ENCODE data around the gene EGFLAM. TPM values are rescaled to one million over a fixed set of nuclear protein-coding genes. Genes with fewer than 3 reads are reported as not detected.

The EGFLAM gene
- total and polyA plus RNA-seq, 2 experiments from 2014 or later: 0.24 to 1.9 TPM

DNA sequence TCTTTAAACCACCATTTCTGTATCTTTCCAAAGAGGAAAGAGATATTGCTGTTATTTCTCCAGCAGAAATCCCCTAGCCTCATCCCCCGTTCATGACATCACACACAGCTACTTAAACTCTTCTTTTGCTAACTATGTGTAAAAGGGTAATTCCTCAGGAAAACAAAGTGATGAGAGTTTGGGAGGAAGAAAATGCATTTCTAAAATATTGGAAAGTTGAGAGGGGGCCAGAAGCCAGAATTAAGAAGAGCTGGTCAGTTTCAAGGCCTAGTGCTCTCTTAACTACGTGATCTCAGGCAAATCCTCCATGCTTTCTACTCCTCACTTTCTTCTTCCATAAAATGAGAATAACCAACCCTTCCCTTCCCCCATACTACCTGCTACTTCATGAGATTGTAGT is 188.7 kb downstream of the EGFLAM start:
- no peak overlapping the region for H3K4me3 ChIP-seq
- no peaks in the 10 kb centered on the region for H3K36me3 ChIP-seq (ENCODE audit: insufficient read depth)
- no peaks in the 10 kb centered on the region for H3K36me3 Mint-ChIP-seq (ENCODE audit: low read depth)
- DNase-seq (ENCODE audit: low spot score): no peak
- H3K27me3 ChIP-seq (ENCODE audit: insufficient read depth): no peaks in the 10 kb centered on the region
- TF ChIP-seq CREB1 (CRISPR knock-in tag; IDR thresholded peaks at IDR 0.05; ENCODE audit: low read depth) (no peak), JUNB (IDR thresholded peaks at IDR 0.05; ENCODE audit: unreplicated experiment) (no peak), ZNF331 (CRISPR knock-in tag; IDR thresholded peaks at IDR 0.05; ENCODE audit: low read depth) (no peak), POLR2AphosphoS5 (IDR thresholded peaks at IDR 0.05; ENCODE audit: low read depth) (no peak), ZNF114 (CRISPR knock-in tag; IDR thresholded peaks at IDR 0.05) (no peak), EZH2phosphoT487 (IDR thresholded peaks at IDR 0.05; ENCODE audit: unreplicated experiment) (no peak)
- ATAC-seq: no peak
- no peaks in the 10 kb centered on the region; the same call in 2 of the 3 replicates for H3K4me1 Mint-ChIP-seq
- no peaks in the 10 kb centered on the region; the same call in 2 of the 3 replicates for H3K9me3 Mint-ChIP-seq
- H3K4me1 ChIP-seq (ENCODE audit: insufficient read depth): no peaks in the 10 kb centered on the region
- no peak overlapping the region for H3K4me2 ChIP-seq
- H3K79me2 ChIP-seq (replicated peaks; ENCODE audit: insufficient read depth): no peaks in the 10 kb centered on the region
- no peaks in the 10 kb centered on the region for H4K20me1 ChIP-seq (replicated peaks; ENCODE audit: insufficient read depth)
- no peak overlapping the region for H3K4me3 Mint-ChIP-seq
- H3K27ac ChIP-seq (ENCODE audit: low read depth): no peak overlapping the region
- peaks cover 4% of the 10 kb centered on the region for H3K27me3 Mint-ChIP-seq (ENCODE audit: insufficient read depth, low read depth, poor library complexity)
- H3K9me2 ChIP-seq (ENCODE audit: insufficient read depth): no peaks in the 10 kb centered on the region
- H3F3A ChIP-seq (replicated peaks; ENCODE audit: low read depth): no peaks in the 10 kb centered on the region
- no peak overlapping the region; the same call in 1 of the 2 replicates for H2AFZ ChIP-seq
- H3K27ac Mint-ChIP-seq: no peak overlapping the region

DNA sequence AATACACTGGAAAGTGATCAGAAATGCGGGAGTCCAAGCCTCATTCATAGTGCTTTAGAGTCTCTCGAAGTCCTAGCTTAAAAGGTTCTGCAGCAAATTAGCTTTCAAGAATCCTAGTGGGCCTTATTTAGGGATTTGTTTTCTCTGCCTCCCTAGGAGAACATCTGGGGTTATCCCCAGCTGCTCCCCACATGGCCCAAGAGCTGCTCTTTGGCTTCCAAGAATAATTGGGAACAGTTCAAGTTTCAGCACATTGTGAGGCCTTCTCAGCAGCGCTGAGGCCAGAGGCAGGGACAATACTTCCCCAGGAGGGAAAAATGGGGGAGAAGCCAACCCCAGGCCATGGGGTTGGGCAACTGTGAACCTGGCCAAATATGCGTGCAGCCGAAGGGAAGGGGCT is 189.4 kb downstream of the EGFLAM start:
- Histone ChIP-seq H3K4me3 (no peak overlapping the region), H3F3A (replicated peaks; ENCODE audit: low read depth) (no peaks in the 10 kb centered on the region), H3K9me2 (ENCODE audit: insufficient read depth) (no peaks in the 10 kb centered on the region), H2AFZ (no peak overlapping the region), H3K4me2 (no peak overlapping the region), H3K4me1 (ENCODE audit: insufficient read depth) (no peaks in the 10 kb centered on the region), H3K36me3 (ENCODE audit: insufficient read depth) (no peaks in the 10 kb centered on the region), H3K79me2 (replicated peaks; ENCODE audit: insufficient read depth) (no peaks in the 10 kb centered on the region), H4K20me1 (replicated peaks; ENCODE audit: insufficient read depth) (no peaks in the 10 kb centered on the region), H3K27me3 (ENCODE audit: insufficient read depth) (no peaks in the 10 kb centered on the region), H3K27ac (ENCODE audit: low read depth) (no peak overlapping the region)
- H3K4me1 Mint-ChIP-seq: no peaks in the 10 kb centered on the region; the same call in 2 of the 3 replicates
- H3K27me3 Mint-ChIP-seq (ENCODE audit: insufficient read depth, low read depth, poor library complexity): peaks cover 4% of the 10 kb centered on the region
- DNase-seq (ENCODE audit: low spot score) (no peak), ATAC-seq (no peak)
- H3K36me3 Mint-ChIP-seq (ENCODE audit: low read depth): no peaks in the 10 kb centered on the region
- no peaks in the 10 kb centered on the region; the same call in 2 of the 3 replicates for H3K9me3 Mint-ChIP-seq
- H3K4me3 Mint-ChIP-seq: no peak overlapping the region
- no peak overlapping the region for H3K27ac Mint-ChIP-seq
- TF ChIP-seq POLR2AphosphoS5 (IDR thresholded peaks at IDR 0.05; ENCODE audit: low read depth): no peak
- TF ChIP-seq, protein P1, sequence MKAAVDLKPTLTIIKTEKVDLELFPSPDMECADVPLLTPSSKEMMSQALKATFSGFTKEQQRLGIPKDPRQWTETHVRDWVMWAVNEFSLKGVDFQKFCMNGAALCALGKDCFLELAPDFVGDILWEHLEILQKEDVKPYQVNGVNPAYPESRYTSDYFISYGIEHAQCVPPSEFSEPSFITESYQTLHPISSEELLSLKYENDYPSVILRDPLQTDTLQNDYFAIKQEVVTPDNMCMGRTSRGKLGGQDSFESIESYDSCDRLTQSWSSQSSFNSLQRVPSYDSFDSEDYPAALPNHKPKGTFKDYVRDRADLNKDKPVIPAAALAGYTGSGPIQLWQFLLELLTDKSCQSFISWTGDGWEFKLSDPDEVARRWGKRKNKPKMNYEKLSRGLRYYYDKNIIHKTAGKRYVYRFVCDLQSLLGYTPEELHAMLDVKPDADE (IDR thresholded peaks at IDR 0.05): no peak
- TF ChIP-seq NANOG (IDR thresholded peaks at IDR 0.05; ENCODE audit: borderline replicate concordance): no peak
- no peak for TF ChIP-seq ZNF331 (CRISPR knock-in tag; IDR thresholded peaks at IDR 0.05; ENCODE audit: low read depth)
- TF ChIP-seq, protein P2, sequence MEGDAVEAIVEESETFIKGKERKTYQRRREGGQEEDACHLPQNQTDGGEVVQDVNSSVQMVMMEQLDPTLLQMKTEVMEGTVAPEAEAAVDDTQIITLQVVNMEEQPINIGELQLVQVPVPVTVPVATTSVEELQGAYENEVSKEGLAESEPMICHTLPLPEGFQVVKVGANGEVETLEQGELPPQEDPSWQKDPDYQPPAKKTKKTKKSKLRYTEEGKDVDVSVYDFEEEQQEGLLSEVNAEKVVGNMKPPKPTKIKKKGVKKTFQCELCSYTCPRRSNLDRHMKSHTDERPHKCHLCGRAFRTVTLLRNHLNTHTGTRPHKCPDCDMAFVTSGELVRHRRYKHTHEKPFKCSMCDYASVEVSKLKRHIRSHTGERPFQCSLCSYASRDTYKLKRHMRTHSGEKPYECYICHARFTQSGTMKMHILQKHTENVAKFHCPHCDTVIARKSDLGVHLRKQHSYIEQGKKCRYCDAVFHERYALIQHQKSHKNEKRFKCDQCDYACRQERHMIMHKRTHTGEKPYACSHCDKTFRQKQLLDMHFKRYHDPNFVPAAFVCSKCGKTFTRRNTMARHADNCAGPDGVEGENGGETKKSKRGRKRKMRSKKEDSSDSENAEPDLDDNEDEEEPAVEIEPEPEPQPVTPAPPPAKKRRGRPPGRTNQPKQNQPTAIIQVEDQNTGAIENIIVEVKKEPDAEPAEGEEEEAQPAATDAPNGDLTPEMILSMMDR (conservative IDR thresholded peaks at IDR 0.05; ENCODE audit: low read depth in 2 of 2): no peak
- TF ChIP-seq EZH2 (IDR thresholded peaks at IDR 0.05; ENCODE audit: low read depth, unreplicated experiment): no peak
- no peak for TF ChIP-seq ZNF114 (CRISPR knock-in tag; IDR thresholded peaks at IDR 0.05)
- TF ChIP-seq JUNB (IDR thresholded peaks at IDR 0.05; ENCODE audit: unreplicated experiment): no peak
- TF ChIP-seq CREB1 (CRISPR knock-in tag; IDR thresholded peaks at IDR 0.05; ENCODE audit: low read depth): no peak
- no peak for TF ChIP-seq EZH2phosphoT487 (IDR thresholded peaks at IDR 0.05; ENCODE audit: unreplicated experiment)
- TF ChIP-seq STAT1 (IDR thresholded peaks at IDR 0.05; ENCODE audit: unreplicated experiment): no peak
- TF ChIP-seq, protein P3, sequence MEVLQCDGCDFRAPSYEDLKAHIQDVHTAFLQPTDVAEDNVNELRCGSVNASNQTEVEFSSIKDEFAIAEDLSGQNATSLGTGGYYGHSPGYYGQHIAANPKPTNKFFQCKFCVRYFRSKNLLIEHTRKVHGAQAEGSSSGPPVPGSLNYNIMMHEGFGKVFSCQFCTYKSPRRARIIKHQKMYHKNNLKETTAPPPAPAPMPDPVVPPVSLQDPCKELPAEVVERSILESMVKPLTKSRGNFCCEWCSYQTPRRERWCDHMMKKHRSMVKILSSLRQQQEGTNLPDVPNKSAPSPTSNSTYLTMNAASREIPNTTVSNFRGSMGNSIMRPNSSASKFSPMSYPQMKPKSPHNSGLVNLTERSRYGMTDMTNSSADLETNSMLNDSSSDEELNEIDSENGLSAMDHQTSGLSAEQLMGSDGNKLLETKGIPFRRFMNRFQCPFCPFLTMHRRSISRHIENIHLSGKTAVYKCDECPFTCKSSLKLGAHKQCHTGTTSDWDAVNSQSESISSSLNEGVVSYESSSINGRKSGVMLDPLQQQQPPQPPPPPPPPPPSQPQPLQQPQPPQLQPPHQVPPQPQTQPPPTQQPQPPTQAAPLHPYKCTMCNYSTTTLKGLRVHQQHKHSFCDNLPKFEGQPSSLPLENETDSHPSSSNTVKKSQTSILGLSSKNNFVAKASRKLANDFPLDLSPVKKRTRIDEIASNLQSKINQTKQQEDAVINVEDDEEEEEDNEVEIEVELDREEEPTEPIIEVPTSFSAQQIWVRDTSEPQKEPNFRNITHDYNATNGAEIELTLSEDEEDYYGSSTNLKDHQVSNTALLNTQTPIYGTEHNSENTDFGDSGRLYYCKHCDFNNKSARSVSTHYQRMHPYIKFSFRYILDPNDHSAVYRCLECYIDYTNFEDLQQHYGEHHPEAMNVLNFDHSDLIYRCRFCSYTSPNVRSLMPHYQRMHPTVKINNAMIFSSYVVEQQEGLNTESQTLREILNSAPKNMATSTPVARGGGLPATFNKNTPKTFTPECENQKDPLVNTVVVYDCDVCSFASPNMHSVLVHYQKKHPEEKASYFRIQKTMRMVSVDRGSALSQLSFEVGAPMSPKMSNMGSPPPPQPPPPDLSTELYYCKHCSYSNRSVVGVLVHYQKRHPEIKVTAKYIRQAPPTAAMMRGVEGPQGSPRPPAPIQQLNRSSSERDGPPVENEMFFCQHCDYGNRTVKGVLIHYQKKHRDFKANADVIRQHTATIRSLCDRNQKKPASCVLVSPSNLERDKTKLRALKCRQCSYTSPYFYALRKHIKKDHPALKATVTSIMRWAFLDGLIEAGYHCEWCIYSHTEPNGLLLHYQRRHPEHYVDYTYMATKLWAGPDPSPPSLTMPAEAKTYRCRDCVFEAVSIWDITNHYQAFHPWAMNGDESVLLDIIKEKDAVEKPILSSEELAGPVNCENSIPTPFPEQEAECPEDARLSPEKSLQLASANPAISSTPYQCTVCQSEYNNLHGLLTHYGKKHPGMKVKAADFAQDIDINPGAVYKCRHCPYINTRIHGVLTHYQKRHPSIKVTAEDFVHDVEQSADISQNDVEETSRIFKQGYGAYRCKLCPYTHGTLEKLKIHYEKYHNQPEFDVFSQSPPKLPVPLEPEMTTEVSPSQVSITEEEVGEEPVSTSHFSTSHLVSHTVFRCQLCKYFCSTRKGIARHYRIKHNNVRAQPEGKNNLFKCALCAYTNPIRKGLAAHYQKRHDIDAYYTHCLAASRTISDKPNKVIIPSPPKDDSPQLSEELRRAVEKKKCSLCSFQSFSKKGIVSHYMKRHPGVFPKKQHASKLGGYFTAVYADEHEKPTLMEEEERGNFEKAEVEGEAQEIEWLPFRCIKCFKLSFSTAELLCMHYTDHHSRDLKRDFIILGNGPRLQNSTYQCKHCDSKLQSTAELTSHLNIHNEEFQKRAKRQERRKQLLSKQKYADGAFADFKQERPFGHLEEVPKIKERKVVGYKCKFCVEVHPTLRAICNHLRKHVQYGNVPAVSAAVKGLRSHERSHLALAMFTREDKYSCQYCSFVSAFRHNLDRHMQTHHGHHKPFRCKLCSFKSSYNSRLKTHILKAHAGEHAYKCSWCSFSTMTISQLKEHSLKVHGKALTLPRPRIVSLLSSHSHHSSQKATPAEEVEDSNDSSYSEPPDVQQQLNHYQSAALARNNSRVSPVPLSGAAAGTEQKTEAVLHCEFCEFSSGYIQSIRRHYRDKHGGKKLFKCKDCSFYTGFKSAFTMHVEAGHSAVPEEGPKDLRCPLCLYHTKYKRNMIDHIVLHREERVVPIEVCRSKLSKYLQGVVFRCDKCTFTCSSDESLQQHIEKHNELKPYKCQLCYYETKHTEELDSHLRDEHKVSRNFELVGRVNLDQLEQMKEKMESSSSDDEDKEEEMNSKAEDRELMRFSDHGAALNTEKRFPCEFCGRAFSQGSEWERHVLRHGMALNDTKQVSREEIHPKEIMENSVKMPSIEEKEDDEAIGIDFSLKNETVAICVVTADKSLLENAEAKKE (CRISPR knock-in tag; IDR thresholded peaks at IDR 0.05): no peak

Data from GM23338 (cell line).